Measurements from ENCODE around the gene BCL7C.

BCL7C gene

GRCh38 chr16:30907064-30907463 lies 13.2 kb upstream of the BCL7C start:
- Mint-ChIP-seq H3K27ac (no peak overlapping the region), H3K9me3 (peaks cover 5% of the 10 kb centered on the region), H3K36me3 (ENCODE audit: low read depth) (no peaks in the 10 kb centered on the region), H3K4me3 (no peak overlapping the region), H3K4me1 (peaks cover 19% of the 10 kb centered on the region), H3K27me3 (no peaks in the 10 kb centered on the region)
- no peak for DNase-seq
- no peak for ATAC-seq

- Mint-ChIP-seq H3K4me3 (no peak overlapping the region), H3K9me3 (peaks cover 5% of the 10 kb centered on the region), H3K36me3 (ENCODE audit: low read depth) (no peaks in the 10 kb centered on the region), H3K4me1 (peaks cover 25% of the 10 kb centered on the region), H3K27me3 (no peaks in the 10 kb centered on the region), H3K27ac (peak overlapping the region; percentile 98)
- DNase-seq (no peak), ATAC-seq (no peak)
These were observed 10.4 kb upstream of the BCL7C start for GRCh38 chr16:30904114-30904780.

GRCh38 chr16:30903596-30903995 lies 9.7 kb upstream of the BCL7C start:
- Mint-ChIP-seq H3K27me3 (no peaks in the 10 kb centered on the region), H3K4me1 (peaks cover 25% of the 10 kb centered on the region), H3K36me3 (ENCODE audit: low read depth) (no peaks in the 10 kb centered on the region), H3K4me3 (no peak overlapping the region), H3K27ac (peak overlapping the region; percentile 98), H3K9me3 (peaks cover 5% of the 10 kb centered on the region)
- DNase-seq, result peak; percentile 25
- no peak for ATAC-seq

GRCh38 chr16:30903002-30903401 lies 9.1 kb upstream of the BCL7C start:
- Mint-ChIP-seq H3K4me1 (peaks cover 25% of the 10 kb centered on the region), H3K27ac (peak overlapping the region; percentile 98), H3K27me3 (no peaks in the 10 kb centered on the region), H3K4me3 (peak overlapping the region; percentile 89), H3K36me3 (ENCODE audit: low read depth) (no peaks in the 10 kb centered on the region), H3K9me3 (peaks cover 5% of the 10 kb centered on the region)
- peak; percentile 45 for DNase-seq
- peak; percentile 48 for ATAC-seq

GRCh38 chr16:30902029-30902972 lies 8.4 kb upstream of the BCL7C start:
- peak; percentile 68 for DNase-seq

GRCh38 chr16:30901201-30902028 lies 7.5 kb upstream of the BCL7C start:
- Mint-ChIP-seq H3K36me3 (ENCODE audit: low read depth) (no peaks in the 10 kb centered on the region), H3K4me1 (peaks cover 33% of the 10 kb centered on the region), H3K4me3 (peak overlapping the region; percentile 71), H3K27ac (peak overlapping the region; percentile 70), H3K27me3 (no peaks in the 10 kb centered on the region), H3K9me3 (peaks cover 5% of the 10 kb centered on the region)
- ATAC-seq (no peak), DNase-seq (no peak)

More at GRCh38 chr16:30902029-30902972, 8.4 kb upstream of the BCL7C start:
- H3K27me3 Mint-ChIP-seq, result no peaks in the 10 kb centered on the region
- peak overlapping the region; percentile 98 for H3K27ac Mint-ChIP-seq
- peak; percentile 79 for ATAC-seq
- H3K4me3 Mint-ChIP-seq, result peak overlapping the region; percentile 89
- H3K36me3 Mint-ChIP-seq (ENCODE audit: low read depth), result no peaks in the 10 kb centered on the region
- H3K4me1 Mint-ChIP-seq, result peaks cover 26% of the 10 kb centered on the region
- H3K9me3 Mint-ChIP-seq, result peaks cover 5% of the 10 kb centered on the region

- Mint-ChIP-seq H3K27ac (no peak overlapping the region), H3K4me3 (no peak overlapping the region), H3K36me3 (ENCODE audit: low read depth) (no peaks in the 10 kb centered on the region), H3K9me3 (peaks cover 5% of the 10 kb centered on the region), H3K4me1 (peaks cover 39% of the 10 kb centered on the region), H3K27me3 (no peaks in the 10 kb centered on the region)
- ATAC-seq (no peak), DNase-seq (no peak)
These were observed 6.7 kb upstream of the BCL7C start for GRCh38 chr16:30900588-30900987.

- H3K36me3 Mint-ChIP-seq (ENCODE audit: low read depth), result no peaks in the 10 kb centered on the region
- H3K27ac Mint-ChIP-seq, result no peak overlapping the region
- H3K4me3 Mint-ChIP-seq, result no peak overlapping the region
- H3K9me3 Mint-ChIP-seq, result peaks cover 5% of the 10 kb centered on the region
- peaks cover 45% of the 10 kb centered on the region for H3K4me1 Mint-ChIP-seq
- no peaks in the 10 kb centered on the region for H3K27me3 Mint-ChIP-seq
- ATAC-seq, result no peak
- DNase-seq, result no peak
These were observed 5.9 kb upstream of the BCL7C start for GRCh38 chr16:30899794-30900193.

GRCh38 chr16:30896889-30897733 lies 3.2 kb upstream of the BCL7C start:
- Mint-ChIP-seq H3K36me3 (ENCODE audit: low read depth) (peaks cover 2% of the 10 kb centered on the region), H3K4me1 (peaks cover 49% of the 10 kb centered on the region), H3K27ac (peak overlapping the region; percentile 72), H3K27me3 (no peaks in the 10 kb centered on the region), H3K4me3 (peak overlapping the region; percentile 64), H3K9me3 (no peaks in the 10 kb centered on the region)
- ATAC-seq (peak; percentile 55), DNase-seq (peak; percentile 85)

GRCh38 chr16:30896261-30896888 lies 2.5 kb upstream of the BCL7C start, which contains the start of gene CTF1:
Gene CTF1, plus strand, starts transcription at chr16:30896614. Its CDS starts 30 bp downstream, at chr16:30896644.
- Mint-ChIP-seq H3K36me3 (ENCODE audit: low read depth) (peaks cover 5% of the 10 kb centered on the region), H3K9me3 (no peaks in the 10 kb centered on the region), H3K4me1 (peaks cover 49% of the 10 kb centered on the region), H3K27me3 (no peaks in the 10 kb centered on the region), H3K4me3 (peak within 1 kb of the TSS; percentile 64), H3K27ac (peak within 1 kb of the TSS; percentile 72)
- ATAC-seq (no peak), DNase-seq (no peak)

GRCh38 chr16:30895627-30896260 lies 1.9 kb upstream of the BCL7C start:
- H3K27ac Mint-ChIP-seq, result peak overlapping the region; percentile 72

GRCh38 chr16:30894540-30895368 lies 877 bp upstream of the BCL7C start:
- no peaks in the 10 kb centered on the region for H3K9me3 Mint-ChIP-seq
- peaks cover 8% of the 10 kb centered on the region for H3K36me3 Mint-ChIP-seq (ENCODE audit: low read depth)
- ATAC-seq (no peak), DNase-seq (no peak)
- peak overlapping the region; percentile 70 for H3K4me3 Mint-ChIP-seq
- H3K27me3 Mint-ChIP-seq, result no peaks in the 10 kb centered on the region
- H3K27ac Mint-ChIP-seq, result peak overlapping the region; percentile 82
- peaks cover 44% of the 10 kb centered on the region for H3K4me1 Mint-ChIP-seq

More at GRCh38 chr16:30895627-30896260, 1.9 kb upstream of the BCL7C start:
- peaks cover 44% of the 10 kb centered on the region for H3K4me1 Mint-ChIP-seq
- no peaks in the 10 kb centered on the region for H3K27me3 Mint-ChIP-seq
- H3K4me3 Mint-ChIP-seq, result peak overlapping the region; percentile 64
- peaks cover 7% of the 10 kb centered on the region for H3K36me3 Mint-ChIP-seq (ENCODE audit: low read depth)
- ATAC-seq, result no peak
- H3K9me3 Mint-ChIP-seq, result no peaks in the 10 kb centered on the region
- no peak for DNase-seq
